Measurements from ENCODE around the gene RIT1. TPM values are rescaled to one million over a fixed set of nuclear protein-coding genes. Genes with fewer than 3 reads are reported as not detected.
"Not testable (repeated sequence)": the region's sequence is repeated elsewhere in the genome, so short reads cannot be mapped to it uniquely, and the experiment has no call there.

RIT1 gene
- total and polyA plus RNA-seq, 3 experiments from 2014 or later, result 13.7 to 17.7 (median 16.9) TPM

DNA sequence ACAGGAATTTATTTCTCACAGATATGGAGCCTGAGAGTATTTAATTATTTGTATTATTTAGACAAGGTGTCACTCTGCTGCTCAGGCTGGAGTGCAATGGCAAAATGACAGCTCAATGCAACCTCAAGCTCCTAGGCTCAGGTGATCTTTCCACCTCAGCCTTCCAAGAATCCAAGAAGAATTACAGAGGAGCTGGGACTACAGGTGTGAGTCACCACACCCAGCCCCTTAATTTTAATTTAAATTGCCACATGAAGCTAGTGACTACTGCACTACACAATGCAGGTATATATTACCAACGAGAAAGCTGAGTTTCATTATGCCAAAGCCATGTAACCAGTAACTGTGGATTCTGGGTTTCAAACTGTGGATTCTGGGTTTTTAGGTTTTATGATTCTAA, 20.9 kb upstream of the RIT1 start:
- DNase-seq, result no peak
- Mint-ChIP-seq H3K36me3 (peaks cover under 1 to 49% (median 7%) of the 10 kb centered on the region in 3 donors), H3K27ac (peak overlapping the region in 6 of 8 donors; percentile 21 to 58 (median 42)), H3K9me3 (no peaks in the 10 kb centered on the region), H3K4me3 (peak overlapping the region; percentile 29 to 65 (median 56)), H3K4me1 (peaks cover 9 to 31% (median 9%) of the 10 kb centered on the region in 3 donors), H3K27me3 (no peaks in the 10 kb centered on the region)
- Histone ChIP-seq H3K9me3 (ENCODE audit: low read length) (no peaks in the 10 kb centered on the region), H3K4me1 (ENCODE audit: insufficient read depth, low read length) (peaks cover 42% of the 10 kb centered on the region), H3K27me3 (ENCODE audit: insufficient read depth, low read length, poor library complexity, severe bottlenecking) (no peaks in the 10 kb centered on the region), H3K27ac (ENCODE audit: low read depth, low read length) (no peak overlapping the region), H3K4me3 (ENCODE audit: low read length) (peak overlapping the region; percentile 23), H3K36me3 (ENCODE audit: insufficient read depth, low read length) (peaks cover 47% of the 10 kb centered on the region)
- ChIA-PET CTCF (interaction anchor here (1.3 to 3.1 kb wide), 3 partner anchors 14 to 58 kb away, joined by 3 to 6 read pairs (median 3); no protein-coding TSS in a partner anchor), POLR2A (interaction anchor here (1.1 to 1.3 kb wide), 2 partner anchors 14 to 34 kb away, joined by 3 to 4 read pairs; no protein-coding TSS in a partner anchor)

DNA sequence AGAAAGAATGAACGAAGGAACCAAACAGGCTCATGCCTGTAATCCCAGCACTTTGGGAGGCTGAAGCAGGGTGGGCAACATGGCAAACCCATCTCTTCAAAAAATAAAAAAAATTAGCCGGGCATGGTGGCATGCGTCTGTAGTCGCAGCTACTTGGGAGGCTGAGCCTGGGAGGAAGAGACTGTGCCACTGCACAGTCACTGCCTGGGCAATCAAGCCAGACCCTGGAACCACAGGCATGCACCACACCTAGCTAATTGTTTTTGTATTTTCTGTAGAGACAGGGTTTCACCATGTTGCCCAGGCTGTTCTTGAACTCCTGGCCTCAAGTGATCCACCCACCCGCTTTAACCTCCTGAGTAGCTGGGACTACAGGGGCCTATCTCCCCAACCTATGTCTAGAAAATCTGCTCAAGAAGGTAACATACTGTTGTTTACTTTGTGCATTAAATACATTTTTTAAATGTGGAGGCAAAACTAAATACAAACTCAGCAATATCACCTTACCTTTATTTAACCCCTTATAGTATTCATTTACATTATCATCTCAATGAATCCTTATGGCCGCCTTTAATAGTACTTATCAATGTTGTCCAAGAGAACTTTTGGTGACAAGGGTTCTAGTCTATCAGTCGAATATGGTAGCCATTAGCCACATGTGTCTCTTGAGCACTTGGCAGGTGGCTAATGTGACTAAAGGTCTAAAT, 20.3 kb upstream of the RIT1 start:
- no peak for DNase-seq
- ChIA-PET CTCF (interaction anchor here (0.9 to 3.1 kb wide), 3 partner anchors 15 to 102 kb away, joined by 3 to 6 read pairs (median 5); no protein-coding TSS in a partner anchor), POLR2A (interaction anchor here (0.6 to 1.3 kb wide), 3 partner anchors 15 to 133 kb away, joined by 3 to 5 read pairs (median 4); no protein-coding TSS in a partner anchor)
- Mint-ChIP-seq H3K4me1 (peaks cover 12 to 31% (median 15%) of the 10 kb centered on the region in 3 donors), H3K27me3 (no peaks in the 10 kb centered on the region), H3K27ac (peak overlapping the region; percentile 26 to 85 (median 54)), H3K9me3 (no peaks in the 10 kb centered on the region), H3K4me3 (peak overlapping the region; percentile 27 to 85 (median 61)), H3K36me3 (peaks cover 3 to 55% (median 11%) of the 10 kb centered on the region in 3 donors)
- no peak overlapping the region for H3K27ac ChIP-seq (ENCODE audit: low read depth, low read length)
- H3K36me3 ChIP-seq (ENCODE audit: insufficient read depth, low read length), result peaks cover 53% of the 10 kb centered on the region
- peak overlapping the region; percentile 23 for H3K4me3 ChIP-seq (ENCODE audit: low read length)
- peaks cover 42% of the 10 kb centered on the region for H3K4me1 ChIP-seq (ENCODE audit: insufficient read depth, low read length)
- H3K27me3 ChIP-seq (ENCODE audit: insufficient read depth, low read length, poor library complexity, severe bottlenecking), result no peaks in the 10 kb centered on the region
- no peaks in the 10 kb centered on the region for H3K9me3 ChIP-seq (ENCODE audit: low read length)

DNA sequence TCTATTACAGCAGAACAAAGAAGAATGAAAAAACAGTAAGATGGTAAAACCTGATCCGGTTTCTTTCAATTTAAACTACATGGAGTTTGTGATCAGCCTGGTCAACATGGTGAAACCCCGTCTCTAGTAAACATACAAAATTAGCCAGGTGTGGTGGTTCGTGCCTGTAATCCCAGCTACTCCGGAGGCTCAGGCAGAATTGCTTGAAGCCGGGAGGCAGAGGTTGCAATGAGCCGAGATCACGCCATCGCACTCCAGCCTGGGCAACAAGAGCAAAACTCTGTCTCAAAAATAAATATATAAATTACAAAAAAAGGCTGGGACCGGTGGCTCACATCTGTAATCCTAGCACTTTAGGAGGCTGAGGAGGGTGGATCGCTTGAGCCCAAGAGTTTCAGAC, 19.6 kb upstream of the RIT1 start:
- H3K9me3 Mint-ChIP-seq; H3K27me3 Mint-ChIP-seq; H3K27me3 ChIP-seq (ENCODE audit: insufficient read depth, low read length, poor library complexity, severe bottlenecking); DNase-seq; H3K9me3 ChIP-seq (ENCODE audit: low read length); H3K27ac ChIP-seq (ENCODE audit: low read depth, low read length): not testable (repeated sequence)
- ChIA-PET CTCF (interaction anchor here (0.9 to 3.1 kb wide), 7 partner anchors 8 to 136 kb away, joined by 3 to 10 read pairs (median 5); no protein-coding TSS in a partner anchor), POLR2A (interaction anchor here (0.6 kb wide), 2 partner anchors 112 to 133 kb away, joined by 3 to 5 read pairs; no protein-coding TSS in a partner anchor)
- peak overlapping the region; percentile 16 to 85 (median 64) for H3K4me3 Mint-ChIP-seq
- H3K4me1 ChIP-seq (ENCODE audit: insufficient read depth, low read length), result peaks cover 42% of the 10 kb centered on the region
- H3K4me3 ChIP-seq (ENCODE audit: low read length), result peak overlapping the region; percentile 4
- H3K4me1 Mint-ChIP-seq, result peaks cover 12 to 32% (median 15%) of the 10 kb centered on the region in 3 donors
- H3K36me3 Mint-ChIP-seq, result peaks cover 3 to 62% (median 13%) of the 10 kb centered on the region in 3 donors
- peak overlapping the region; percentile 41 to 92 (median 77) for H3K27ac Mint-ChIP-seq
- H3K36me3 ChIP-seq (ENCODE audit: insufficient read depth, low read length), result peaks cover 60% of the 10 kb centered on the region

DNA sequence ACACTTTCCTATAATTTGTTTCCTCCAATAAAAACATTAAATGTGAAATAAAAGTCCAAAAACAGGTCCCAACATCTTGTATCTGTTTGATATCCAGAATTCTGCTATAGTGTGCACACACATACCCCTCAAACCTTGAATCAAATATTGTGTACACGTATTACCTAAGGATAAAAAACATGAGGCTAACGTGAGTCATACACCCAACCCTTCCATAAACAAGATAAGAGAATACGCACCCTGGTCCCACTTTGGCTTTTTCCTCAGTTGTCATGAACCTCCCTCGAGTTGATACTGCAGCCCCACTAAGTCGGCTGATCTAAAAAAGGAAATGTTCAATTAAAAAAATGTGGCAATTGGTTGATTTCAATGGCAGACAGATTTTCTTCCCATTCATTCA, 17.9 kb upstream of the RIT1 start:
- ChIA-PET POLR2A (no interaction called here), CTCF (interaction anchor here (1.4 to 1.6 kb wide), 2 partner anchors 9 to 61 kb away, joined by 5 to 10 read pairs; no protein-coding TSS in a partner anchor)
- Mint-ChIP-seq H3K27me3 (no peaks in the 10 kb centered on the region), H3K4me3 (peak overlapping the region in 1 of 7 donors; percentile 26), H3K36me3 (peaks cover 3 to 74% (median 14%) of the 10 kb centered on the region in 3 donors), H3K27ac (peak overlapping the region in 5 of 8 donors; percentile 2 to 62 (median 43)), H3K9me3 (no peaks in the 10 kb centered on the region), H3K4me1 (peaks cover 12 to 34% (median 20%) of the 10 kb centered on the region in 3 donors)
- no peaks in the 10 kb centered on the region for H3K9me3 ChIP-seq (ENCODE audit: low read length)
- peaks cover 37% of the 10 kb centered on the region for H3K4me1 ChIP-seq (ENCODE audit: insufficient read depth, low read length)
- H3K27ac ChIP-seq (ENCODE audit: low read depth, low read length), result no peak overlapping the region
- H3K36me3 ChIP-seq (ENCODE audit: insufficient read depth, low read length), result peaks cover 66% of the 10 kb centered on the region
- no peaks in the 10 kb centered on the region for H3K27me3 ChIP-seq (ENCODE audit: insufficient read depth, low read length, poor library complexity, severe bottlenecking)
- no peak overlapping the region for H3K4me3 ChIP-seq (ENCODE audit: low read length)
- DNase-seq, result no peak

DNA sequence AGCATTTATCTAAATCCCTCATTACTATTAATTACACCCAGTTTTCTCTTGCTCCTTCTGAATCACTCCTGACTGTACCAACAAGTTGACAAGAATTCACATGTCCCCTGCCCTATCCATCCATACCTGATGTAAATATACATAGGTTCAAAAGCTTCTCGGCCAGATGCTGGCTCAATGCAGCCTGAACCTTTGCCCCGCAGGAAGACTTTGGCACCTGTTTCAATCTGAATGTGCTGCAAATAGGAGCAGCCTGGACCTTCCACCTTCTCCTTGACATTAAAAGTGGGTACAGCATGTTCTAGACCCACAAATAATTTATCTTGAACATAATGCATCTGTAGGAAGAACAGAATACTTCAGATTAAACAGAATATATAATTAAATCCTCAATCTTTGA, 14.4 kb upstream of the RIT1 start:
- Mint-ChIP-seq H3K4me1 (peaks cover 15 to 30% (median 21%) of the 10 kb centered on the region in 3 donors), H3K9me3 (no peaks in the 10 kb centered on the region), H3K36me3 (peaks cover 18 to 84% (median 26%) of the 10 kb centered on the region in 3 donors), H3K27ac (peak overlapping the region in 3 of 8 donors; percentile 9 to 23 (median 22)), H3K27me3 (no peaks in the 10 kb centered on the region), H3K4me3 (no peak overlapping the region)
- Histone ChIP-seq H3K4me1 (ENCODE audit: insufficient read depth, low read length) (peaks cover 4% of the 10 kb centered on the region), H3K9me3 (ENCODE audit: low read length) (no peaks in the 10 kb centered on the region), H3K4me3 (ENCODE audit: low read length) (no peak overlapping the region), H3K36me3 (ENCODE audit: insufficient read depth, low read length) (peaks cover 69% of the 10 kb centered on the region), H3K27ac (ENCODE audit: low read depth, low read length) (no peak overlapping the region), H3K27me3 (ENCODE audit: insufficient read depth, low read length, poor library complexity, severe bottlenecking) (no peaks in the 10 kb centered on the region)
- no peak for DNase-seq
- POLR2A ChIA-PET, result interaction anchor here (0.6 kb wide), 1 partner anchor 339 kb away, joined by 5 read pairs; no protein-coding TSS in a partner anchor
- CTCF ChIA-PET, result no interaction called here

DNA sequence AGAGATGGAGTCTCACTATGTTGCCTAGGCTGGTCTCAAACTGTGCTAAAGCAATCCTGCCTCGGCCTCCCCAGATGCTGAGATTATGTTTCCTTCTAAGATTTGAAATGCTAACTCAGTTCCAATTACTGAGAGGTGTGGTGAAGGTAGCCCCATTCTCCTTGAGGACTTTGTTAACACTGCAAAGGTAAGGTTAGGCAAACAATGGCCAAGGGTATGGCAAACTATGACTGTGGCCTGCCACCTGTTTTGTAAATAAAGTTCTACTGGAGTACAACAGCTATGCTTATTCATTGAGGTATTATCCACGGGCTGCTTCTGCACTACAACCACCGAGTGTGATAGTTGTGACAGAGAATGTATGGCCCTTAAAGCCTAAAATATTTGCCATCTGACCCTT, 9.6 kb upstream of the RIT1 start:
- no peaks in the 10 kb centered on the region for H3K4me1 ChIP-seq (ENCODE audit: insufficient read depth, low read length)
- peak overlapping the region in 1 of 8 donors; percentile 38 for H3K27ac Mint-ChIP-seq
- peaks cover 65% of the 10 kb centered on the region for H3K36me3 ChIP-seq (ENCODE audit: insufficient read depth, low read length)
- no peak overlapping the region for H3K4me3 ChIP-seq (ENCODE audit: low read length)
- H3K4me3 Mint-ChIP-seq, result no peak overlapping the region
- ChIA-PET CTCF (interaction anchor here (0.6 to 1.4 kb wide), 2 partner anchors 18 to 24 kb away, joined by 3 read pairs; no protein-coding TSS in a partner anchor), POLR2A (no interaction called here)
- no peak overlapping the region for H3K27ac ChIP-seq (ENCODE audit: low read depth, low read length)
- peaks cover 19 to 83% (median 23%) of the 10 kb centered on the region in 3 donors for H3K36me3 Mint-ChIP-seq
- no peaks in the 10 kb centered on the region for H3K9me3 Mint-ChIP-seq
- DNase-seq, result no peak
- H3K4me1 Mint-ChIP-seq, result peaks cover 4 to 15% (median 9%) of the 10 kb centered on the region in 3 donors
- H3K27me3 Mint-ChIP-seq, result no peaks in the 10 kb centered on the region
- H3K9me3 ChIP-seq (ENCODE audit: low read length), result no peaks in the 10 kb centered on the region
- no peaks in the 10 kb centered on the region for H3K27me3 ChIP-seq (ENCODE audit: insufficient read depth, low read length, poor library complexity, severe bottlenecking)

DNA sequence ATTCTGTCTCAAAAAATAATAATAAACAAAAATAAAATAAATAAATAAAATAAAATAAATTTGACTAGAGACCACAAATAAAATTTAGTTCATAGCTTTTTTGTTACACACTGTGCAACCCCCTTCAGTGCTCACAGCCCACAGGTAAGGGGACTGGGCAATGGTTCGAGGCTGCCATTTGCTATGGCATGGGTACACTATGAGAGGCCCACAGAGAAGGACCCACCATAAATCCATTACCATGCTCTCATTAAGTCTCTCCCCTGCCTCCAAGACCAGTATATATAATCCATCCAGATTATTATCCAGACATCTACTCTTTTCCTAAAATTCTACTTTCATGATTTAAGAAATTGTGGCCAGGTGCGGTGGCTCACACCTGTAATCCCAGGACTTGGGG, 8.7 kb upstream of the RIT1 start:
- ChIA-PET CTCF (no interaction called here), POLR2A (no interaction called here)
- peaks cover 64% of the 10 kb centered on the region for H3K36me3 ChIP-seq (ENCODE audit: insufficient read depth, low read length)
- H3K36me3 Mint-ChIP-seq, result peaks cover 19 to 85% (median 23%) of the 10 kb centered on the region in 3 donors
- no peaks in the 10 kb centered on the region for H3K9me3 ChIP-seq (ENCODE audit: low read length)
- H3K4me1 ChIP-seq (ENCODE audit: insufficient read depth, low read length), result no peaks in the 10 kb centered on the region
- no peak overlapping the region for H3K27ac ChIP-seq (ENCODE audit: low read depth, low read length)
- DNase-seq, result no peak
- no peak overlapping the region for H3K4me3 ChIP-seq (ENCODE audit: low read length)
- no peaks in the 10 kb centered on the region for H3K27me3 ChIP-seq (ENCODE audit: insufficient read depth, low read length, poor library complexity, severe bottlenecking)
- peaks cover 2 to 10% (median 9%) of the 10 kb centered on the region in 3 donors for H3K4me1 Mint-ChIP-seq
- H3K4me3 Mint-ChIP-seq, result no peak overlapping the region
- H3K9me3 Mint-ChIP-seq, result no peaks in the 10 kb centered on the region
- H3K27ac Mint-ChIP-seq, result no peak overlapping the region
- no peaks in the 10 kb centered on the region for H3K27me3 Mint-ChIP-seq
